HCT116 (cell line): Measurements from ENCODE around the gene ATF7.

Source experiments
- ATF3 ChIP-seq: IDR thresholded peaks from 2 replicates; pipeline ENCODE4 v1.6.1; 2012
- CBX3 ChIP-seq: IDR thresholded peaks from 2 replicates; pipeline ENCODE4 v1.6.1; 2012; ENCODE audit warnings: low read depth
- POLR2A ChIP-seq: IDR thresholded peaks from 2 replicates; pipeline ENCODE4 v1.7.0; 2011; ENCODE audit warnings: borderline replicate concordance; ENCODE audit not compliant: insufficient read depth, insufficient read length; ENCODE audit errors: extremely low read depth
- SP1 ChIP-seq: IDR thresholded peaks from 2 replicates; pipeline ENCODE4 v1.6.1; 2012; ENCODE audit warnings: low read depth
- TF ChIP-seq, protein P1 (sequence below), 3 experiments: fragments of 200-600 bp in 1 of 3; sonication (generic) in 1 of 3; IDR thresholded peaks in 2 of 3; conservative IDR thresholded peaks in 1 of 3; 2 replicates each; pipeline ENCODE4 v1.5.1; 2012 to 2017; ENCODE audit warnings: low read depth in 2 of 3, low read length in 2 of 3, antibody characterized with exemption in 1 of 3, borderline replicate concordance in 1 of 3, control low read depth in 1 of 3, mild to moderate bottlenecking in 1 of 3, mixed read lengths in 1 of 3, mixed run types in 1 of 3, moderate library complexity in 1 of 3; ENCODE audit not compliant: insufficient read depth in 1 of 3
- TF ChIP-seq, protein P2 (sequence below): IDR thresholded peaks from 2 replicates; pipeline ENCODE4 v1.6.1; 2012
- TF ChIP-seq, protein P3 (sequence below): IDR thresholded peaks from 2 replicates; pipeline ENCODE4 v1.6.1; 2012; ENCODE audit warnings: low read depth

DNA sequence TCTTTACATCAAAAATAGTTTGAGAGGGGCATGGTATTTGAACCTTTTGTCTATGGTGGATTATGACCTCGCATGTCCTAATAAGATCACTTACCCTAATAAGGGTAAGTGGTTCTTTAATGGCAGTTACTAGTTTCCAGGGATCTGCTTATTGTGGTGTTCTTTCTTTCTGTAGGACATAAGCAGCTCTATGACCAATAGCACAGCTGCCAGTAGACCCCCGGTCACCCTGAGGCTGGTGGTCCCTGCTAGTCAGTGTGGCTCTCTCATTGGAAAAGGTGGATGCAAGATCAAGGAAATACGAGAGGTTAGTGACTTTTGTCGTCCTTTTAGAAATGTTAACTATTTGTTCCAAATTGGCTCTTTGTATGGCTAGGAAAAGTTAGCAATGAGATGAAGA lies 167.1 kb downstream of the ATF7 start:
- TF ChIP-seq, protein P1, sequence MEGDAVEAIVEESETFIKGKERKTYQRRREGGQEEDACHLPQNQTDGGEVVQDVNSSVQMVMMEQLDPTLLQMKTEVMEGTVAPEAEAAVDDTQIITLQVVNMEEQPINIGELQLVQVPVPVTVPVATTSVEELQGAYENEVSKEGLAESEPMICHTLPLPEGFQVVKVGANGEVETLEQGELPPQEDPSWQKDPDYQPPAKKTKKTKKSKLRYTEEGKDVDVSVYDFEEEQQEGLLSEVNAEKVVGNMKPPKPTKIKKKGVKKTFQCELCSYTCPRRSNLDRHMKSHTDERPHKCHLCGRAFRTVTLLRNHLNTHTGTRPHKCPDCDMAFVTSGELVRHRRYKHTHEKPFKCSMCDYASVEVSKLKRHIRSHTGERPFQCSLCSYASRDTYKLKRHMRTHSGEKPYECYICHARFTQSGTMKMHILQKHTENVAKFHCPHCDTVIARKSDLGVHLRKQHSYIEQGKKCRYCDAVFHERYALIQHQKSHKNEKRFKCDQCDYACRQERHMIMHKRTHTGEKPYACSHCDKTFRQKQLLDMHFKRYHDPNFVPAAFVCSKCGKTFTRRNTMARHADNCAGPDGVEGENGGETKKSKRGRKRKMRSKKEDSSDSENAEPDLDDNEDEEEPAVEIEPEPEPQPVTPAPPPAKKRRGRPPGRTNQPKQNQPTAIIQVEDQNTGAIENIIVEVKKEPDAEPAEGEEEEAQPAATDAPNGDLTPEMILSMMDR (IDR thresholded peaks at IDR 0.05 in 2 of 3, conservative IDR thresholded peaks at IDR 0.05 in 1 of 3; ENCODE audit: borderline replicate concordance in 1 of 3, insufficient read depth in 1 of 3, low read depth in 2 of 3, low read length in 2 of 3) = no peak
- TF ChIP-seq POLR2A = no peak
- no peak for TF ChIP-seq CBX3
- no peak for TF ChIP-seq ATF3
- TF ChIP-seq, protein P2, sequence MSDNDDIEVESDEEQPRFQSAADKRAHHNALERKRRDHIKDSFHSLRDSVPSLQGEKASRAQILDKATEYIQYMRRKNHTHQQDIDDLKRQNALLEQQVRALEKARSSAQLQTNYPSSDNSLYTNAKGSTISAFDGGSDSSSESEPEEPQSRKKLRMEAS = no peak
- TF ChIP-seq, protein P3, sequence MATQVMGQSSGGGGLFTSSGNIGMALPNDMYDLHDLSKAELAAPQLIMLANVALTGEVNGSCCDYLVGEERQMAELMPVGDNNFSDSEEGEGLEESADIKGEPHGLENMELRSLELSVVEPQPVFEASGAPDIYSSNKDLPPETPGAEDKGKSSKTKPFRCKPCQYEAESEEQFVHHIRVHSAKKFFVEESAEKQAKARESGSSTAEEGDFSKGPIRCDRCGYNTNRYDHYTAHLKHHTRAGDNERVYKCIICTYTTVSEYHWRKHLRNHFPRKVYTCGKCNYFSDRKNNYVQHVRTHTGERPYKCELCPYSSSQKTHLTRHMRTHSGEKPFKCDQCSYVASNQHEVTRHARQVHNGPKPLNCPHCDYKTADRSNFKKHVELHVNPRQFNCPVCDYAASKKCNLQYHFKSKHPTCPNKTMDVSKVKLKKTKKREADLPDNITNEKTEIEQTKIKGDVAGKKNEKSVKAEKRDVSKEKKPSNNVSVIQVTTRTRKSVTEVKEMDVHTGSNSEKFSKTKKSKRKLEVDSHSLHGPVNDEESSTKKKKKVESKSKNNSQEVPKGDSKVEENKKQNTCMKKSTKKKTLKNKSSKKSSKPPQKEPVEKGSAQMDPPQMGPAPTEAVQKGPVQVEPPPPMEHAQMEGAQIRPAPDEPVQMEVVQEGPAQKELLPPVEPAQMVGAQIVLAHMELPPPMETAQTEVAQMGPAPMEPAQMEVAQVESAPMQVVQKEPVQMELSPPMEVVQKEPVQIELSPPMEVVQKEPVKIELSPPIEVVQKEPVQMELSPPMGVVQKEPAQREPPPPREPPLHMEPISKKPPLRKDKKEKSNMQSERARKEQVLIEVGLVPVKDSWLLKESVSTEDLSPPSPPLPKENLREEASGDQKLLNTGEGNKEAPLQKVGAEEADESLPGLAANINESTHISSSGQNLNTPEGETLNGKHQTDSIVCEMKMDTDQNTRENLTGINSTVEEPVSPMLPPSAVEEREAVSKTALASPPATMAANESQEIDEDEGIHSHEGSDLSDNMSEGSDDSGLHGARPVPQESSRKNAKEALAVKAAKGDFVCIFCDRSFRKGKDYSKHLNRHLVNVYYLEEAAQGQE = no peak
- no peak for TF ChIP-seq SP1
